IPS-NIHi11 (cell line): ENCODE data around the gene ZSWIM2.
"Not testable (repeated sequence)": the region's sequence is repeated elsewhere in the genome, so short reads cannot be mapped to it uniquely, and the experiment has no call there.

Experiments
- DNase-seq: peaks from one replicate; pipeline ENCODE4 v3.0.0; 2012; ENCODE audit warnings: mixed read lengths, low spot score

The ZSWIM2 gene

GRCh38 chr2:186848873-186849578 is at the start of gene ZSWIM2:
ZSWIM2 (minus strand) TSS chr2:186849170; CDS start chr2:186849130, 40 bp downstream.
- peak; percentile 87 for DNase-seq

- not testable (repeated sequence) for DNase-seq
These were observed 47.2 kb upstream of the ZSWIM2 start for GRCh38 chr2:186896220-186896619.

- no peak for DNase-seq
These were observed 46.5 kb upstream of the ZSWIM2 start for GRCh38 chr2:186895451-186895850.

GRCh38 chr2:186894478-186894877 is 45.5 kb upstream of the ZSWIM2 start:
- no peak for DNase-seq

GRCh38 chr2:186892821-186893220 is 43.9 kb upstream of the ZSWIM2 start:
- no peak for DNase-seq

GRCh38 chr2:186891185-186891621 is 42.2 kb upstream of the ZSWIM2 start:
- no peak for DNase-seq

GRCh38 chr2:186889101-186889879 is 40.3 kb upstream of the ZSWIM2 start:
- DNase-seq, result no peak

GRCh38 chr2:186887107-186888090 is 38.4 kb upstream of the ZSWIM2 start:
- no peak for DNase-seq

- DNase-seq, result no peak
These were observed 35.6 kb upstream of the ZSWIM2 start for GRCh38 chr2:186884587-186884986.

GRCh38 chr2:186883666-186884065 is 34.7 kb upstream of the ZSWIM2 start:
- DNase-seq, result no peak

GRCh38 chr2:186882511-186883071 is 33.6 kb upstream of the ZSWIM2 start:
- DNase-seq, result no peak

GRCh38 chr2:186881660-186882059 is 32.7 kb upstream of the ZSWIM2 start:
- DNase-seq, result no peak

GRCh38 chr2:186879312-186879711 is 30.3 kb upstream of the ZSWIM2 start:
- no peak for DNase-seq

- no peak for DNase-seq
These were observed 25.7 kb upstream of the ZSWIM2 start for GRCh38 chr2:186874713-186875112.

- DNase-seq, result no peak
These were observed 22.9 kb upstream of the ZSWIM2 start for GRCh38 chr2:186871881-186872280.

- DNase-seq, result no peak
These were observed 19.4 kb upstream of the ZSWIM2 start for GRCh38 chr2:186868344-186868743.

- DNase-seq, result peak; percentile 13
These were observed 14.1 kb upstream of the ZSWIM2 start for GRCh38 chr2:186862869-186863709.

GRCh38 chr2:186855216-186855615 is 6.2 kb upstream of the ZSWIM2 start:
- DNase-seq, result no peak

- no peak for DNase-seq
These were observed 5.0 kb upstream of the ZSWIM2 start for GRCh38 chr2:186853951-186854350.

GRCh38 chr2:186852508-186852907 is 3.5 kb upstream of the ZSWIM2 start:
- no peak for DNase-seq

GRCh38 chr2:186842373-186842772 is 6.6 kb downstream of the ZSWIM2 start:
- no peak for DNase-seq
